Suprapubic skin (tissue), 4 donors: ENCODE measurements around the gene ZNF555.

ENCODE experiments used
- EP300 ChIP-seq: sonication (generic); formaldehyde crosslinking; IDR thresholded peaks from one replicate; pipeline ENCODE4 v1.6.1; 2017; ENCODE audit warnings: antibody characterized with exemption
- POLR2AphosphoS5 ChIP-seq, 3 donors: sonication (generic); formaldehyde crosslinking; IDR thresholded peaks; one replicate each; pipeline ENCODE4 v1.6.1; 2017; ENCODE audit warnings: antibody characterized with exemption in 3 of 3
- TF ChIP-seq, protein P1 (sequence below), 2 donors: fragments of 200-600 bp in 1 of 2; fragments of 450-650 bp in 1 of 2; sonication (generic) in 1 of 2; IDR thresholded peaks; one replicate each; pipeline ENCODE4 v1.5.1; 2016 to 2019; ENCODE audit warnings: antibody characterized with exemption in 2 of 2, mild to moderate bottlenecking in 1 of 2, moderate library complexity in 1 of 2

DNA sequence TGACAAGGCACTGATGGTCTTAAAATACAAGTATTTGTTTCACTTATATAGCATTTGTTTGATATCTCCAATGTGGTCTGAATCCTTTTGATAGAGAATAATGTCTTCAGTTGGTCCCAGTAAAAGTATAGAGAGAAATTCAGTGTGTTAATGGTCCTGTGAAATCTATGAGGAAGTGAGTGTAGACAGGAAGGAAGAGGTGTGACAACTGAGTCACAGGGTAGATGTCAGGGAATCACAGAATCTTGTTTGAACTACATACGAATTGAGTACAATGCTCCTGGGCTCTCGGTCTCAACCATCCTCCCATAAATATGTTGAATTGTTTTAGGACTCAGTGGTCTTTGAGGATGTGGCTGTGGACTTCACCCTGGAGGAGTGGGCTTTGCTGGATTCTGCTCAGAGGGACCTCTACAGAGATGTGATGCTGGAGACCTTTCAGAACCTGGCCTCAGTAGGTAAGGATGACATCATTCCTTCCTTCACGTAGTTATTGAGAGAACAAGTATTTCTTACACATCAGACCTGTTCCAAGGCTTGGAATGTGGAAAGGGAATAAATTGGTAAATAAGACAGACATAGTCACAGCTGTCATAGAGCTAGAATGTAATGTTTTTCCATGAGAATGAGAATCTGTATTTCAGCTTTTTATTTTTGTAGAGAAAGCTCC is 9.1 kb downstream of the ZNF555 start:
- TF ChIP-seq EP300, result no peak
- TF ChIP-seq, protein P1, sequence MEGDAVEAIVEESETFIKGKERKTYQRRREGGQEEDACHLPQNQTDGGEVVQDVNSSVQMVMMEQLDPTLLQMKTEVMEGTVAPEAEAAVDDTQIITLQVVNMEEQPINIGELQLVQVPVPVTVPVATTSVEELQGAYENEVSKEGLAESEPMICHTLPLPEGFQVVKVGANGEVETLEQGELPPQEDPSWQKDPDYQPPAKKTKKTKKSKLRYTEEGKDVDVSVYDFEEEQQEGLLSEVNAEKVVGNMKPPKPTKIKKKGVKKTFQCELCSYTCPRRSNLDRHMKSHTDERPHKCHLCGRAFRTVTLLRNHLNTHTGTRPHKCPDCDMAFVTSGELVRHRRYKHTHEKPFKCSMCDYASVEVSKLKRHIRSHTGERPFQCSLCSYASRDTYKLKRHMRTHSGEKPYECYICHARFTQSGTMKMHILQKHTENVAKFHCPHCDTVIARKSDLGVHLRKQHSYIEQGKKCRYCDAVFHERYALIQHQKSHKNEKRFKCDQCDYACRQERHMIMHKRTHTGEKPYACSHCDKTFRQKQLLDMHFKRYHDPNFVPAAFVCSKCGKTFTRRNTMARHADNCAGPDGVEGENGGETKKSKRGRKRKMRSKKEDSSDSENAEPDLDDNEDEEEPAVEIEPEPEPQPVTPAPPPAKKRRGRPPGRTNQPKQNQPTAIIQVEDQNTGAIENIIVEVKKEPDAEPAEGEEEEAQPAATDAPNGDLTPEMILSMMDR (IDR thresholded peaks at IDR 0.05), result no peak
- TF ChIP-seq POLR2AphosphoS5 (IDR thresholded peaks at IDR 0.05), result no peak
